HG03139 (cell line): ENCODE measurements around the gene AGPAT1.
A peak's percentile ranks its signal among the peaks of the same experiment; 100 is the strongest.
"Not testable (repeated sequence)": the region's sequence is repeated elsewhere in the genome, so short reads cannot be mapped to it uniquely, and the experiment has no call there.

ENCODE experiments used
- ATAC-seq: cut with Tn5 transposase; IDR thresholded peaks from one replicate; pipeline ENCODE4 v1.9.1; 2021; ENCODE audit not compliant: unreplicated experiment

AGPAT1 gene

DNA sequence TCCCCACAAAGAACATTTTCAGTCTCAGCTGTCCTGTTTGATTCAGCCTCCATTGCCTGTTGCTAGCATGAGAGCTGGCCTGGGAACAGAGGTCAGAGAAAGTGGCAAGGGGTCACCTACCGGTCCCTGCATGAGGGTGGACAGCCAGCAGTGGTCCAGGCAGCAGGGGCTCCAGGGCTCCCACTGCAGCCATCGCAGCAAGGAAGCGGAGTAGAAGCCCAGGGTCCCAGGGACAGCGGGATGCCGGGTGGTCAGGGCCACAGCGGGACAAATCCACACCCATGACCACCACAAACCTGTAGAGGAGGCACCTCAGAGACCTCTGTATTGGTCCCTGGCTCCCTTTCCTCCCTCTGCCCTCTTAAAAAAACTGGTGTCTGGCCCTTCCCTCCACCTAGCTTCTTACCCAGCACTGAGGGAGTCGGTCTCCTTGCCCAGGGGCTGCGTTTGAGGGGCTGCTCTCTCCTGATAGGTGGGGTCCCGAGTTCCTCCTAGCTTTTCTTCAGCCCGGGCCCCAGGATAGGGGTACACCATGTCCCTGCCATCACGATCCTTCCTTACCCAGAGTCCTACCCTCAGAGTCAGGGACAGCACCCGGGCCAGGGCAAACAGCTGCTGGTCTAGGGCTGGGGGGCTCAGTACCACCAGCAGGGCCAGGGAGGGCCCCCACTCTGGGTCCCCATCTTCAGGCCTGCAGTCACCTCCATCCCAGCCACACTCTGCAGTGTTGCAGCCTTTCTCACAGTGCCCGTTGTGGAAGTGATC, 25.0 kb upstream of the AGPAT1 start:
- ATAC-seq: no peak

DNA sequence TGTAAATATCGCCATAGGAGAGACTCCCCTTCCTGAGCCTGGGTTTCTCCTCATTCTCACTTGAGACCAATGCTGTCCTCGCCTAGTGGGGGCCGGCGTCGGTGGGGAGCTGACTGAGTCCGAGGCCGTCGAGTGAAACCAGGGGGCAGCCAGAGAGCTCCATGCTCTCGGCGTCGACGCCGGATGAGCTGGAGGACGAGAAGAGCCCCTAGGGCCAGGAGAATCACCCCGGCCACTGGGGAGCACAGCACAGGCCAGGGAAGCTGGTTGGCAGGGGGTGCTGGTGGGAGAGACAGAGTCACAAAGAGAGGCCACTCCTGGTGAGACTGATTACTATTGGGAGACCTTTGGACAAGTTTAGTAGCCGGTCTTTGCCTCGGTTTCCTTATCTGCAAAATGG, 23.0 kb upstream of the AGPAT1 start:
- ATAC-seq: no peak

DNA sequence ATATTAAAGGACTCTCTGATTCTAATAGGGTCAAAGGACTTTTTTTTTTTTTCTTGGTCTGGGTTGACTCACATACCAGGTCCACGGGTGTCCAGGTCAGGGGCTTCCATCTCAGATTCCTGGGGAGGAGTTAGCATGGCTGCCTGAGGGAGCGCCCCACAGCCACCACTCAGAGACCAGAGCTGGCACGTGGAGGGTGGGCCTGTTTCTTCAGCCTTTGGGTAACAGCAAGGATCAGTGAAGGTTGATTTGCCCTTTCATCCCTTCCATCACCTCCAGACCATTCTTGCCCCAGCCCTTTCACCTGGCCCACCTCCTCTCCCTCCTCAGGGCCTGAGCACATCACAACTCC, 22.4 kb upstream of the AGPAT1 start:
- no peak for ATAC-seq

DNA sequence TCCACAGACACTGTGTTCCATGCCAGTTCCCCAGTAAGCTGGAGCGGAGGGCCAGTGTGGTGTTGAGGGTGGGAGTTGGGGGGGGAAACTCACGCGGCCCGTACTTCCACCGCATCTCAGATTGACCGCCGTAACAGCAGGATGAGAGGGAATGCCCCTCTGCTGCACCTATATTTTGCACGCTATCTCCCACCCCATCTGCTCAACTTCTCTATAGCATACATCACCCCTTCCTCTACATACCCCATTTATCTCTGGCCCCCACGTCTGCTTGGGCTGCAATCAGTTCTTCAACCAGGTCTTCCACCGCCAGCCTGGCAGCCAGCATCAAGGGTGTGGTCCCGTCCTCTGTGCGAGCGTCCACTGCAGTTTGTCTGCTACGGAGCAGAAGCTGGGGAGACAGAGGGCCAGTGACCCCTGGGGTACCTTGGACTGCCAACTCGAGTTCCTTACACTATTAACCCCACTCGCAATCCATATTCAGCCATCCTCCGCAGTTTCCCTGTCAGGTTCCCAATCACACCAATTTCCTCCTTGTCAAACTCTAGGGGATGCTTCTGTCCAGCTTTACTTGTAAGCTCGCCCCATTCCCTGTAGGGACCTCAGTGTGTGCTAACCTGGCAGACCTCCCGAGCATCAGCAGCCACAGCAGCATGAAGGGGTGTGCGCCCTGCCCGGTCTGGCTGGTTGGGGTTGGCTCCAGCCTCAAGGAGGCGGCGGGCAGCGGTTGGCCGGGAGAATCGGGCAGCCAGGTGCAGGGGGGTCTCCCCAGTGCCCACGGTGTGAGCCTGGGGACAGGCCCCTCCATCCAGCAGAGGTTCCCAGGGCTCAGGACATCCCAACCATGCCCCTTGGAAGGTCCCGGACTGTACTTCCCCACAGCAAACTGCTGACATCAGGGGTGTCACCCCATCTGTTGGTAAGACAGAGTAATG, 21.1 kb upstream of the AGPAT1 start:
- ATAC-seq: no peak

DNA sequence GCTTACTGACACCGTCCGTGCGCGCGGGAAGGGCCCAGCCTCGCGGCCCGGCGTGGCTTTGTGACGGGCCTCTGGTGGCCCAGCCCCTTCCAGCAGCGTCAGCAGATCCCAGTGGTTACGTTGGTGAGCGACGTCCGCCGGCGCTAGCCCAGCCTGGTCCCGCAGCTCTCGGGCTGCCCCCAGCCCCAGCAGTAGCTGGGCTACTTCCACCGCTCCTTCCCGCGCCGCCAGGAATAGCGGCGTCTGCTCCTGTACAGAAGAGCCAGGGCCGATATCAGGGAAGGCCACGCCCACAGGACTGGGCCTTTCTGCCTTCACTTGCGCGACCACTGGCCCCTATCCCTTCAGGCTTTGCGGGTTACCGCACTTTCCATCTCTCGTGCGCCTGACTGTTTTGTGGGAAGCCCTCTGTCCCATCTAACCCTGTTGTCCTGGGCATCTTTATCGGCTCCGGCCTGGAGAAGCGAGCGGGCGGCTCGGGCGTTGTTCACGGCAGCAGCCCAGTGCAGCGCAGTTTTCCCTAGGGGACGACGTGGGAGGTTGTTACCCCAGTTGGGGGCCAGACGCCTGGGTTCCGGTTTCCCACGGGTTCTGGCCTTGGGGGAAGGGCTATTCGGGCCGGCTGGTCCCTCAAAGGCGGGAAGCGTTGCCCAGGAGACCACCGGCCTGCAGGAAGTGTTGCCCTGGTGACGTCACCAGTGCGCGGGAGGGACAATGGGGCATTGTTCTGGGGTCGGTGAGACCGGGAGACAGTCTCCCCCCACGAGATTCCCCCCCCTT, 20.2 kb upstream of the AGPAT1 start:
- peak; percentile 19 for ATAC-seq

DNA sequence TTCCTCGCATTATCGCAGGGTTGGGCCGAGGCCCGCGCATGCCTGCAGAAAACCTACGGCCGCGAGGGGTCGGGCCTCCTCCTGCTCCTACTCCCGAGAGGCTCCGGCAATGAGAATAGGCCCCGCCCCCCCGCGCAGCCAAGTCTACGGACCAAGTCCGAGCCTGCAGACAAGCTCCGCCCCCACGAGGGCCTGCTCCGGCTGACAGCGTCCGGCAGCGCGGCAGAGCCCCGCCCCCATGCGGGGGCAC, 19.7 kb upstream of the AGPAT1 start:
- ATAC-seq: peak; percentile 65

DNA sequence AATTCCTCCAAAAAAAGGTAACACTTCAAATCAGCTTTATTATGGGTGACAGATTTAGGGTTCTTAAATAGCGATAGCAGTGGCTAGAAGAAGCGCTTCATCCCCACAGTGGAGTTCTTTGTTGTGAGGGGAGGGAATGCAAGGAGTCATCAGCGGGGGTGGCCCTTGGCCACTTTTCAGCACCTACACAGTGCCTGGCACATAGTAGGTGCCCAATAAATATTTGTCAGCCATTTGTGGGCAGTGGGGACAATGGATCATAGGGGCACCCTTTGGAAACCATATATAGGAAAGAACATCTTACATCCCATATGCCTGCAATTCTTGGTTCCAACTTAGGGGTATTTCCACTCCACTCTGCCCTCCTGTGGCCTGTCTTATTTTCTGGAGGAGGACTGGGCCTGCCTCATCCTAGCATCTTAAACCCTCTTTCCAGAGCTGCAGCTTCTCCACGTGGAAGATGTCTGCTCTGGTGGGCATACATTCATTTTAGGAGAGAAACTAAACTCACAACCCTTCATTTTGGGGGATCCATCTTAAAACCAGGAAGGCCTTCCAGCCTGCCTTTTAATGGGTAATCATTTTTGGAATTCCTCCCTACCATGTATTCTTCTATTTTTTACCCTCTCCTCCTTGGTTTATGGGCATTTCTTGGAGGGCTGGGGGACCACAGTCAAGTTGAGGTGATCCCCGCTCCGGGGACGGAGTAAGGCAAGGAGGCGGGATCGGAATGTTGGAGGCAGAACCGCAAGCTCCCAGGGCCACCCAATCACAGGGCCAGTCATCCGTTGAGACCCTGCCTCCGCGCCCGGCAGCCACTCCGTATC, 19.2 kb upstream of the AGPAT1 start:
- no peak for ATAC-seq

DNA sequence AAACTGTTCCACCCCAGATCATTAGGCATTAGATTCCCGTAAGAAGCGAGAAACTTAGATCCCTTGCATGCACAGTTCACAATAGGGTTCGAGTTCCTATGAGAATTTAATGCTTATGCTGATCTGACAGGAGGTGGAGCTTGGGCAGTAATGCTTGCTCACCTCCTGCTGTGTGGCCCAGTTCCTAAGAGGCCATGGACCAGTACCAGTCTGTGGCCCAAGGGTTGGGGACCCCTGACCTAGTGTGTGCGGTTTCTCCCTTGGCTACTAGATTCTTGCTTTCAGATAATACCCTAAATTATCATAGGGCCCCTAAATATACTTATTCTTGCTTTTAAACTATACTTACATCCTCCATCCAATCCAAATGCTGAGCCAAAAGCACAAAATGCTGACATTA, 18.5 kb upstream of the AGPAT1 start:
- ATAC-seq: no peak

DNA sequence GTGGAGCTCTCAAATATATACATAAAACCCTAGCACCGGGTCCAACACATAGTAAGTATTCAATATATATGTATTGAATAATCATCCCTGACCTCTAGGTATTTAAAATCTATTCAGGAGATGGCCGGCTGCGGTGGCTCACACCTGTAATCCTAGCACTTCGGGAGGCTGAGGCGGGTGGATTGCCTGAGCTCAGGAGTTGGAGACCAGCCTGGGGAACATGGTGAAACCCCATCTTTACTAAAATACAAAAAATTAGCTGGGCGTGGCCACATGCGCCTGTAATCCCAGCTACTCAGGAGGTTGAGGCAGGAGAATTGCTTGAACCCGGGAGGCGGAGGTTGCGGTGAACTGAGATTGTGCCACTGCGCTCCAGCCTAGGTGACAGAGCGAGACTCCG, 17.2 kb upstream of the AGPAT1 start:
- not testable (repeated sequence) for ATAC-seq

DNA sequence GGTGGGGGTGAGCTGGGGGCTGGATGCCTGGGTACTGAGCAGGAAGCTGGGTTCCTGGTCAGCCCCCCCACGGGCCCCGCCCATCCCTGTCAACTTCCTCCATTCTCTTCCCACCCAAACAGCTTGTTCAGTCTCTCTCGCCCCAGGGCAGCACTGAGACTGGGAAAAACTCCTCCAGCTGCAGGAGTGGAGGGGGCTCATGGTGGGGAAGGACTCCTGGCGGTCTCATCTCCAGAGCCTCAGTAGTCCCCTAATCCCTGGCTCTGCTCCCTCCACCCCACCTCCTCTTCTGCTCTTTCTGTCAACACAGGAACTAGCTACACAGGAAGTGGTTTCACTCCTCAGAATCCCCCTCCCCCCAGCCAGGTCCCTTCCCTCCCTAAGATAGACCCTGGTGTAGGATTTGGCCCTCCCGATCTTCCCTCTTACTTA, 16.7 kb upstream of the AGPAT1 start, which contains the start of gene GPSM3:
TSS of gene GPSM3 (minus strand) at position 36 of the 432 bp plus-strand sequence. CDS start 130 bp downstream, outside the sequence.
- no peak for ATAC-seq

DNA sequence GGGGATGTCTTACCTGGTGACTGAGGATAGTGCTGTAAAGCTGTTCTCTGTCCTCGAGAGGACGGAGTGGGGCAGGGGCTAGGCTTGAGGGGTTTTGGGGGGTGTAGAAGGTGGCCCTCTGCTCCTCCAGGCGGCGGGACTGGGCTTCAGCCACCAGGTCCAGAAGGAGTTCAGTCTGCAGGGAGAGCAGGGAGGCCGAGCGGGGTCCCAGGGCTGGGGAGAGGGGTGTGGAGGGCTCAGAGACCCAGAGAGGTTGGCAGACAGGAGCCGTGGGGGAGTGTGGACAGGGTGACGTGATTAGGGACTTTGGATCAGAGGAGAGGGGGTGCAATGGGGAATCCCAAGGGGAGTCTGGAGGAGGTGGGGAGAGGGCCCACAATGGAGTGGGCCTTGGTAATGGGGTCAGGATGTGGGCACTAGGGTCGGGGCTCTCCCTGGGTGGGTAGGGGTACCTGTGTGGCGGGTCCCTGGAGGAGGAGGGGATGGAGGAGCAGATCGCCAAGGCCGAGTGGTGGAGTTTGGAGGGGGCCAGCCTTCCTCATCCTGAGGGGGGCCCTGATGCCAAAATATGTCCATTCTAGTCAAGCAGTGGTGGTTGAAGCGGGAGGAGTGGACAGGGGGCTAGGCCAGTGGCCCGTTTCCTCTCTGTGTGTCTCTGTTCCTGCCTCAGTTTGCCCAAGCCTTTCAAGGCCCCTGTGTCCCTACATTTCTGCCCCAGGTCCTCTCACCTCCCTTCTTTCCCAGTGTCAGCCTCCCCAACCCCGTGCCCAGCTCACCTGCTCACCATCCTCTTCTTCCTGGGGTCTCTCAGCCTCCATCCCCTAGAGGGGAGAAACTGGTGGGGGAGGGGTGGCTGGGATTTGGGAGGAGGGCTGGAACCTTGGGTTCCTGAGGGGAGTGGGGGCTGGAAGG, 16.1 kb upstream of the AGPAT1 start:
- ATAC-seq: no peak

DNA sequence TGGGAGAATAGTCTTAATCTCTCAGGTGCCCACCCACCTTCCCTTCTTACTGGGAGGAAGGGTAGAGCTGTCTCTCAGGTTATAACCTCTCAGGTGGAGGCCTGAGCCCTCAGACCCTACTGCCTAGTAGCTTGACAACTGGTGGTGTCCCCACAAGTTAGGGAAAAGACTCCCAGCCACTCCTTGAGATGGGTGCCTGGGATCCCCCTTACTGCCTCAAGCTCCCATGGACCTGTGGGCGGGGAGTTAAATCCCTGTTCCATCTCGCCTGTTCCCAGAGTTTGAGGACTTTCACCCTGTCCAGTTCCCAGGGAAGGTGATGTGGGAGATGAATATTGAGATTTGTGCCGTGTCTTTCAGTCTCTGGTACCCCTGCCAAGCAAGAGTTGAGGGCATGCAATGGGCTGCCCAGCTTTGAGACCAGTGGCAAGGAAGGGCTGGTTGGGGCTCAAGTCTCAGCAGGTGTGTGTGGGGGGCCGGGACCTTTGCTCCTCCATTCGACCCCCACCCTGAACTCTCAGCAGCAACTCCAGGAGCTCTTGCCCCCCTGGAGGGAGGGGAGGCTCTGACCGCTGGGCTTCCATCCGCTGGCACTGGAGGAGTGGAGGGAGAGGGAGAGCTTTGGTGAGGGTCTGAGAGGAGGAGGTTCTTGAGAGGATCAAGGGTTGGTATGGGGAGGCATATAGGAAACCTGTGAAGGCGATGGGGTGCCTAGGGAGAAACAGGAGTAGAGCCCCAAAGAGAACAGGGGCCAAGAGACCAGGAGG, 15.2 kb upstream of the AGPAT1 start:
- no peak for ATAC-seq

DNA sequence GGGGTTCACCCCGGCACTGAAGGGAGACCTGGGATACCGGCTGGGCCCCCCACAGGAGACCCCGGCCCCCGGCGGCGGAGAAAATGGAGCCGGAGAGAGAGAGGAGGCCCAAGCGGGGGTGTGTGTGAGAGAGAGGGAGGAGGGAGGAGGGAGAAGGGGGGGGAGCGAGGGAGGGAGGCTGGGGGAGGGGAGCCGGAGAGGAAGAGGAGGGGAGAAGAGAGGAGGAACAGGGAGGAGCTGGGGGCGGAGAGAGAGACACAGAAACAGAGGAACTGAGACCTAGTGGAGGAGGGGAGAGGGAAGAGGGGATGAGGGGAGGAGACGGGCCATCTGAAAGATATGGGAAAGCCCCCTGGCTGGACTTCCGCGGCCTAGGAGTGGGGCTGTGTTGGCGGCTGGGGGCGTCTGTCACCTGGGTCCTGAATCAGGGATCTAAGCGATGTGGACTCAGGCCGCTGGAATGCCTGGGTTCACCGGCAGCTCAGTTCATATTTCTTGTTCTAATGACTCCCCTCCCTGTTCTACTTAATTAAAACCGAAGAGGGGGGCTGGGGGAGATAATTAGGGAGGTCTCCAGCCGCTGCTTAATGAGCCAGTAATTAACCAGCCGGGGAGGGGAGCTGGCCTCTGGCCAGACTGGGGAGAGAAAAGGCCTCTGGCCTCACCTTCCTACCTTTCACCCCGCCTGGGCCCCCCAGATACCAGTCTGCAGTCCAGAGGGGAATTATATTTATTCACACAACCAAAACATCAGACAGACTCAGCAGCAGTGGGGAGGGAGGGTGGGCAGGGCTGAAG, 14.4 kb upstream of the AGPAT1 start, which contains the start of gene PBX2:
TSS of gene PBX2 (minus strand) at position 149 of the 798 bp plus-strand sequence. CDS start 287 bp downstream, outside the sequence.
- peak; percentile 57 for ATAC-seq

DNA sequence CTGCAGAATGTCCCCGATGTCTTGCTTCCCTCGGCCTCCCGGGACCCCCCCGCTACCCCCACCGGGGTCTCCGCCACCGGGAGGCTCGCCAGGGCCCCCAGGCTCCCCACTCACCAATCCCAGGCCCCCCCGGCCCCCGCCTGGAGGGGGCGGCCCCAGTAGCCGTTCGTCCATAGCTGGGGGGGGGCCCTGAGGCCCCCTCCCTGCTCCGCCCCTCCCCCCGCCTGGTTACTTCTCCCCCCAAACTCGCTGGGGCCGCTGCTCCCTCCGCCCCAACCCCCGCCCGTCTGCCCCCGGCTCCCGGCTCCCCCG, 13.8 kb upstream of the AGPAT1 start:
- ATAC-seq: no peak

DNA sequence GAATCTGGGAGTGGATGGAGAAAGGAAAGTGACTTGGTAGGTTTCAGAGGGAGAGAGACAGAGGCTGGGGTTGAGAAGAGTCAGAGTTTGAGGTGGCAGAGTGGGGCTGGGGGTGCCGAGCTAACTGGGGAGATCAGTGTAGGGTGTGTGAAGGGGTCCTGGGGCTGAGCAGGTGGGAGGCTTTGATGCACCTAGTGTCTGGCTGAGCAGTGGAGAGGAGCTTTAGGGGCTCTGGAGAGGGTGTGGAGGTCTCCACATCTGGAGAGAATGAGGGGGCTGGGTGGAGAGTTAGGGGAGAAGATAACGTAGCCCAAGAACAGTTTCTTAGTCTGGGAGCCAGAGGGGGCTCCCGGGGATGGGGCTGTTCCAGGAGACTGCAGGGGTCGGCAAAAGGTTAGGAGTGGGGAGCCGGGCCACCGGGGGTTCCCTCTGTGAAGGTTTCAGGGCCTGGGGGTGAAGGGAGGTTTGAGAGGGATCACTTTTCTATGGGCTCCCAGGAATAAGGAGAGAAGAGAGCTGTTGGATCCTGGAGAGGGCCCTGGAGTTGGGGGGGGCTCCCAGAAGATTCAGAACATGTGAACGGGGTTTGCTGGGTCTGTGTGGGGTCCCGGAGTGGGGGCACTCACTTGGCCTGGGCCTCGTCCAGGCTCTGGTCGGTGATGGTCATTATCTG, 13.3 kb upstream of the AGPAT1 start:
- ATAC-seq: no peak

DNA sequence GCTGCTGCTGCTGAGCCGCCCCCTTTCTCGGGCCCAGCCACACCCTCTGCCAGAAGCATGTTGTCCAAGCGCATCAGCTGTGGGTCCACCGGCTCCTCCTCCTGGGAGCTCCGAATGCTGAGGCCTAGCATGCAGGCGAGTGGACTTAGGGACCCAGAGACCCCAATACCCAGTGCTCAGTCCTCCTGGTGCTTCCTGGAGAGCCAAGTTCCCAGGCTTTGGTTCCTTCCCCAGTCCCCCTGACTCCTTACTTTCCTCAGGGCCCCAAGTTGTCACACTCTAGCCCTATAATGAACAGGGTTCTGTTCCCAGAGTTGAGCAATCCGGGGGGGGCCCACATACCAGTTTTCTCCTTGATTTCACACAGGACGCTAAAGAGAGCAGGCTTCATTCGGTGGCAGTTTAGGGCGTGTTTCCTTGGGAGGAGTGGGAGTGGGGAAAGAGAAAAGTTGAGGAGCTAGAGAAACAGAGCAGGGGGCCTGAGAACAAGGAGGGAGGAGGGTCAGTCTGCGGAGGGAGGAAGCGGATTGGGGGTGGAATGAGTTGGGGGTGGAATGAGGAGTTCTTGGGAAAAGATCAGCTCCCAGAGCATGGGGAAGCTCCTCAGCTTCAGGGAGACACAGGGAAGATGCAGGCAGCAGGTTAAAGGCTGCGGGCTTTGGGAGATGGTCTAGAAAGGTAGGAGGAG, 12.6 kb upstream of the AGPAT1 start:
- no peak for ATAC-seq
